Motor neuron (in vitro differentiated cells): ENCODE measurements around the gene C12orf75. TPM values are rescaled to one million over a fixed set of nuclear protein-coding genes. Genes with fewer than 3 reads are reported as not detected.
"Not testable (repeated sequence)": the region's sequence is repeated elsewhere in the genome, so short reads cannot be mapped to it uniquely, and the experiment has no call there.

ENCODE experiments used
- ATAC-seq, 8 experiments: fragments of 200-7000 bp; cut with Tn5 transposase; replicated peaks in 6 of 8; 2 replicates each; pipeline ENCODE4 v1.8.0; 2021; ENCODE audit warnings: mild to moderate bottlenecking in 8 of 8, moderate library complexity in 8 of 8
- H3K27ac ChIP-seq, 2 donors: fragments of 250-450 bp; sonication (Bioruptor Pico); 2 replicates each; pipeline ENCODE4 v1.9.0; 2021; ENCODE audit warnings: antibody characterized with exemption in 2 of 2, mild to moderate bottlenecking in 2 of 2, moderate library complexity in 1 of 2
- H3K4me1 ChIP-seq, 2 donors: fragments of 250-450 bp; sonication (Bioruptor Pico); replicated peaks in 1 of 2; 2 replicates each; pipeline ENCODE4 v1.6.1; 2021; ENCODE audit warnings: antibody characterized with exemption in 2 of 2, mild to moderate bottlenecking in 2 of 2, moderate library complexity in 1 of 2
- H3K4me3 ChIP-seq, 5 donors: fragments of 250-450 bp; sonication (Bioruptor Pico); 2 replicates each; pipeline ENCODE4 v1.9.0; 2021; ENCODE audit warnings: antibody characterized with exemption in 5 of 5, mild to moderate bottlenecking in 5 of 5, moderate library complexity in 4 of 5
- WGBS, 10 experiments: fragments of 450-650 bp; shearing (Covaris generic); methylation state at CpG; one replicate each; pipeline ENCODE4 v1.0.0; 2022; 5-methylcytosine and 5-hydroxymethylcytosine counted together
- in situ Hi-C, 9 experiments: fragments of 400-800 bp; cut with MboI; loops; one replicate each; pipeline ENCODE4 v1.15.0; 2021; ENCODE audit warnings: low sequenced_read_pairs in 9 of 9, low pct_unique_long_range_greater_than_20kb in 2 of 9; ENCODE audit not compliant: unreplicated experiment in 9 of 9
- total RNA-seq, 8 experiments: library from RNA; unstranded; fragments of 300-600 nt; gene quantifications; 2 replicates each; pipeline versions ENCODE4 v1.2.3 to v1.2.4, GENCODE V29; 2022

Gene C12orf75
- total RNA-seq, 8 experiments from 2014 or later: 5.1 to 55.8 (median 17.8) TPM

DNA sequence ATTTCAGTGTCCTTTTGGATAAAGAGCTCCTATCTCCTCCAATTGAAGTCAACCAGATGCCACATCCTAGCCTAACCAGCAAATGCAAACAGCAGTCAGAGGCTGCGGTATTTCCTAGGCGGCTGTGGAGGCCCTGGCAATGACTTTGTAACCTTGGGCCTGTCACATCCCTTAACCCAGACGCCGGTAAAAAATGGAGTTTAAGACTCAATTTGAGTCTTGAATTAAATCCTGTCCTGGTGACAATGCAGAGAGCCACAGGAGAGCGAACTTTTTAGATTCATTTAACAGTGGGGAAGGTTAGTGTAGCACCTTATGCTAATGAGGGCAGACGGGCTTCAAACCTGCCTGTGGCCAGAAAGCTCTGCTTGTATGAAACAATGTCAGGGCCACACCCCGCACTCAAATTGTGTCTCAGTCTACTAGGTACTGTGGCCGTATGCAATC, 1.3 kb downstream of the C12orf75 start:
- H3K4me3 ChIP-seq: peak overlapping the region; percentile 63 to 85 (median 81)
- peak in 1 of 8 experiments; percentile 8 for ATAC-seq
- in situ Hi-C loops: no loop called here
- WGBS, 10 experiments: 26 to 58% (median 41%) methylated on average over 3 to 7 of the region's 8 CpGs; no CpG with 5 or more reads in 1 of the 10 experiments
- no peak overlapping the region for H3K27ac ChIP-seq
- peaks cover 3 to 17% of the 10 kb centered on the region in 2 donors for H3K4me1 ChIP-seq

DNA sequence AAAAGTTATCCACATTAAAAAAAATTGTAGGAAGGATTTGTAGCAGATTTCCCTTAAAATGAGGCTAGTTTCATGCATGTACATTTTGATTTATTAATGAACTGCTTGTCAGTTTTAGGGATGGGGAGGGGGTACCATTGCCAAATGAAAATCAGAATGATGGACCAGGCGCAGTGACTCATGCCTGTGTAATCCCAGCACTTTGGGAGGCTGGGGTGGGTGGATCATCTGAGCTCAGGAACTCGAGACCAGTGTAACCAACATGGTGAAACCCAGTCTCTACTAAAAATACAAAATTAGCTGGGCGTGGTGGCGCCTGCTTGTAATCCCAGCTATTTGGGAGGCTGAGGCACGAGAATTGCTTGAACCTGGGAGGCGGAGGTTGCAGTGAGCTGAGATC, 1.8 kb downstream of the C12orf75 start:
- peaks cover 3 to 17% of the 10 kb centered on the region in 2 donors for H3K4me1 ChIP-seq
- H3K4me3 ChIP-seq, H3K27ac ChIP-seq, in situ Hi-C loops: not testable (repeated sequence)
- peak in 1 of 8 experiments; percentile 3 for ATAC-seq
- 53 to 100% (median 97%) methylated on average over 1 to 6 of the region's 6 CpGs for WGBS, 10 experiments

DNA sequence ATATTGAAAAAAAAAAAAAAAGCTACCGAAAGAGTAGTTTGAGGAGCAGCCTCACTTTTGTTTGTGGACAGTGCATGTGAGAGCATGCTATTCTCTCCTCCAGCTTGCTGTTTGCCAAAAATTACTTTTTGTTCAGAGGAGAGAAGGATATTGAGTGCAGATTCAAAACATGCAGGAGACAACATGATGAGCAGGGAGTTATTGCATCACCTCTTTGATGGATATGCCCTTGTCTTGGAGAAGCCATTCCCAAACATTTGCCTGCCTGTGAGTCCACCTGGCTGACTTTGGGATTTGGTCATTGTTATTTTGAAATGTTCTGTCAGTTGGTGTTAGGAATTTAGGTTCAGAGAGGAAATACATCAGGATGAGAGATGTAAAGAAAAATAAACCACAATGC, 2.4 kb downstream of the C12orf75 start:
- 50 to 100% (median 97%) methylated on average over 1 of the region's 1 CpG; no CpG with 5 or more reads in 2 of the 10 experiments for WGBS, 10 experiments
- no peak for ATAC-seq
- Histone ChIP-seq H3K4me3 (no peak overlapping the region), H3K4me1 (peaks cover 3 to 17% of the 10 kb centered on the region in 2 donors), H3K27ac (no peak overlapping the region)
- in situ Hi-C loops: no loop called here

DNA sequence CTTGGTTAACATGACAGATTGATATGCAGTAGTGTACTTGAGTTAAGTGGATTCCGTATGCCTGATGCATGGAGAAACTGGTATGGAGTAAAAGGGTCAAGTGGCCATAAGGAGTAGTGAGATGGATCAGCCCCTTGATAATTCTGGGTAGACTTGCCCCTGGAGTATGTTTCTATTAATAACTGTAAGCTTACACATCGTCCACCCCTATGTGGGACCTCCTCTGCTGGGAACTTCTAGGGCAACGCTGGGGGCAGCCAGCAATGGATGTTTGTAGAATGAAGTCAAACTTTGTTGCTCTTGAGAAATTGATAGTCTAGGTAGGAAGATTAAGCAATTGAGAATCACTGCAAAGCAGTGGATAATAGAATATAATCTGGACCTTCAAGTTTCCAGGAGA, 3.5 kb downstream of the C12orf75 start:
- Histone ChIP-seq H3K27ac (no peak overlapping the region), H3K4me1 (peaks cover 3 to 17% of the 10 kb centered on the region in 2 donors), H3K4me3 (no peak overlapping the region)
- in situ Hi-C loops: no loop called here
- ATAC-seq: no peak
- 8 to 90% (median 50%) methylated on average over 1 to 3 of the region's 3 CpGs; no CpG with 5 or more reads in 3 of the 10 experiments for WGBS, 10 experiments

DNA sequence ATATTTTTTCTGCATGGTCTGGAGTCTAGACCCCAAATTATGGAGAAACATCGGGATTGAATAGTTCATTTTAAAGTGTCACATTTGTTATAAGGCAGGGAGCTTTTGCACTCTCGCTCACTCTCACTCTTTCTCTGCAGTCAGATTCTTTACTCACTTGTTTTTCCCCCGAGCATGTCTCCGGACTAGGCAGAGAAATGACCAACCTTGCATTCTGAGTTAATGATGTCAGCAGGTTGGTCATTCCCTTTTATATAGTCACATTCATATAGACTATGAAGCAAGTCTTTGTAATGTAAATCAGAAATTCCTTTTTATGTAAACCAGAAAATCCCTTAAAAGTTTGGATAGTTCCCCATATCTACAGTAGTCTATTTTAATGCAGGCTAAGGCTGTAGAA, 4.1 kb downstream of the C12orf75 start:
- in situ Hi-C loops: no loop called here
- 0 to 89% (median 53%) methylated on average over 1 to 4 of the region's 4 CpGs; no CpG with 5 or more reads in 1 of the 10 experiments for WGBS, 10 experiments
- Histone ChIP-seq H3K27ac (no peak overlapping the region), H3K4me3 (no peak overlapping the region), H3K4me1 (peaks cover 3 to 17% of the 10 kb centered on the region in 2 donors)
- no peak for ATAC-seq

DNA sequence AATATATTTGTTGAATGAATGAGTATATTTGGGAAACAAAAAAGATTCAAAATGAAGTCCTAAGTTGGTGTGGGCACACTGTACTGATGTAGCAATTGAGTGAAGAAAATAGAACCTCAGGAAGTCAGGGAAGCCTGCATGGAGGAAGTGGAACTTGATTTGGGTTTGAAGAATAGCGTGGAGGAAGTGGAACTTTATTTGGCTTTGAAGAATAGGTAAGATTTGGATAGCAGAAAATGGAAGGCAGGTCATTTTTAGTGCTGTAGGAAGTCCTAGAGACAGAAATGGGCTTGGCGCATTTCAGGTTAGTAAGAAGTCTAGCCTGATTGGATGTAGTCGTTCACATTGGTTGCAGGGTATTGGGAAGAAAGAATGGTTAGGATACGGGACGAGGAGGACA, 5.4 kb downstream of the C12orf75 start:
- ATAC-seq: no peak
- no peak overlapping the region for H3K27ac ChIP-seq
- in situ Hi-C loops: no loop called here
- H3K4me1 ChIP-seq: peaks cover 3 to 17% of the 10 kb centered on the region in 2 donors
- H3K4me3 ChIP-seq: no peak overlapping the region
- 87 to 100% (median 92%) methylated on average over 1 to 5 of the region's 5 CpGs for WGBS, 10 experiments

DNA sequence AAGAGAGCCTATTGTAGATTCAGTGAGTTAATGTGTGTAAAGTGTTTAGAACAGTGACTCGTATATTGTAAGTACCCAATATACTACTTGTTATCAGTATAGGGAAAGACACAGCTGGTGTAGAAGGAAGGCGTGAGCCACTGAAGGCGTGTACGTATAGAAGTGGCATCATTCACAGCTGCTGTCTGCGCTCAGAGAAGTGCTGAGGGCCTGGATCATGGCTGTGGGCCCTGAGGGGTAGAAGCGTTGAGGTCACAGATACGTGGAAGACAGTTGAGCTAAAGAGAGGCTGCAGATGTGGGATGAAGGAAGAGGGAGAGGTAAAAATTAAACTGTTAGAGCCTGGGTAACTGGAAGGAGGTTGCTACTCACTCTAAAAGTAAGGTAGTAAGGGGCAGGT, 5.9 kb downstream of the C12orf75 start:
- Histone ChIP-seq H3K4me1 (peaks cover 2 to 17% of the 10 kb centered on the region in 2 donors), H3K4me3 (no peak overlapping the region), H3K27ac (no peak overlapping the region)
- WGBS, 10 experiments: 93 to 100% (median 100%) methylated on average over 1 to 7 of the region's 7 CpGs; no CpG with 5 or more reads in 3 of the 10 experiments
- no peak for ATAC-seq
- in situ Hi-C loops: no loop called here

DNA sequence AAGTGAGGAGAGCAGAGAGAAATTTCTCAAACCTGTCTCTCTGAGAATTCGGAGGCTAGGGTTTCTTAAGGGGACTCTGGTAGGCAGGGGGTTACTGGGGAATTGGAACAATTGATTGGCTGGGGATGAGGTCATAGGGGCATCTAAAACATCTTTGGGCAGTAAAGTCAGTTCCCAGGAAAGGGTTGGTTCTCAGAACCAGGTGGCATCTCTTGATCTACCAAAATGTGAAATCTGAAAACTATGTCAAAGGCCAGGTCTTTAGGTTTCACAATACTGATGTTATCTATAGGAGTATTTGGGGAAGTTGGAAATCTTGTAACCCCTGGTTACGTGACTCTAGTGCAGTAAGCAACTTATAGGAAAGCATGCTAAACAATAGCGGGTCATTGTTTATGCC, 6.9 kb downstream of the C12orf75 start:
- WGBS, 10 experiments: 58 to 100% (median 93%) methylated on average over 1 to 3 of the region's 3 CpGs; no CpG with 5 or more reads in 1 of the 10 experiments
- in situ Hi-C loops: no loop called here
- ATAC-seq: no peak
- Histone ChIP-seq H3K27ac (no peak overlapping the region), H3K4me3 (no peak overlapping the region), H3K4me1 (peaks cover 0 to 11% of the 10 kb centered on the region in 2 donors)

DNA sequence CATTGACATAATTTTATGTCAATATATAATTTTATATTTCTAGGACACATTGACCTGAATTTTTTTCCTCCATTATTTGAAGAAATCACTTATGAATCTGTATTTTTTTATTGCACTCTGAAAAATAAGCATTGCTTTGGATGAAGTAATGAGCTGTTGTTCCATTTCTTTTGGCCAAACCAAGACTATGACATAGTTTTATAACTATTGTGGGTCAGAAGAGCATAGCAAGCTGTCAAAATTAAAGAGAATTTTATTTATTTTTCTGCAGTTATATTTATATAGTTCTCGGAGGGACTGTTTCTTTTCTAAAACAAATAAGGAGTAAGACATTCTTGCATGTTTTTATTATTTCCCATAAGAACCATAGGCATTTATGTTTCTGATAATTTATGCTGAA, 8.5 kb downstream of the C12orf75 start:
- in situ Hi-C loops: no loop called here

DNA sequence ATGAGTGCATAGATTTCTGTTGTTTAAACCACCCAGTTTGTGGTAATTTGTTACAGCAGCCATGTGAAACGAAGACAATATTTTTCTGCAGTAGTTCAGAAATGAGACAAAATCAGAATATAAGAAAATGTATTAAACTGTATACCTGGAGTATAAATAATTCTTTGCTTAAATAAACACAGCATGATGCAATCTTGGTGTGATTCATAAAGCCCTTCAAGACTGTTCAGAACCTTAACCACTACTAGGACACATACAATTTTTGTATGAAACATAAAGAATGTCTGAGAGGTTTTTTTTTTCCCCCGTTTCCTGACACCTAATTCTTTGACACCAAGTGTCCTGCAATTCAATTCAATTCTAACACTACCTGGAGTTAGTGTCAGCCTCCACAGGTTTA, 10.5 kb downstream of the C12orf75 start:
- no peak overlapping the region for H3K27ac ChIP-seq
- 86 to 100% (median 90%) methylated on average over 1 to 2 of the region's 2 CpGs; no CpG with 5 or more reads in 2 of the 10 experiments for WGBS, 10 experiments
- H3K4me3 ChIP-seq: no peak overlapping the region
- ATAC-seq: no peak
- in situ Hi-C loops: no loop called here
- no peaks in the 10 kb centered on the region for H3K4me1 ChIP-seq

More for the DNA sequence above, 8.5 kb downstream of the C12orf75 start:
- ATAC-seq: no peak
- Histone ChIP-seq H3K4me3 (no peak overlapping the region), H3K4me1 (peaks cover 0 to 1% of the 10 kb centered on the region in 2 donors), H3K27ac (no peak overlapping the region)
- WGBS, 10 experiments: 10 to 100% (median 80%) methylated on average over 1 of the region's 1 CpG; no CpG with 5 or more reads in 1 of the 10 experiments

DNA sequence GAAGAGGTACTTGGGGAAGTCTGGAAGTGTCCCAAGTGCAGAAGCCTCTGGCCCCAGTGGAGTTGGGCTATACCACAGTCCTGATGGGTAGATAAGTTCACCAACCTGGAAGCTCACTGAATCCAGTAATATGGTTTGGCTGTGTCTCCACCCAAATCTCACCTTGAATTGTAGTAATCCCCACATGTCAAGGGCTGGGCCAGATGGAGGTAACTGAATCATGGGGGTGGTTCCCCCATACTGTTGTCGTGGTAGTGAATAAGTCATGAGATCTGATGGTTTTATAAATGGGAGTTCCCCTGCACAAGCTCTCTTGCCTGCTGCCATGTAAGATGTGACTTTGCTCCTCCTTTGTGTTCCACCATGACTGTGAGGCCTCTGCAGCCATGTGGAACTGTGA, 11.1 kb downstream of the C12orf75 start:
- in situ Hi-C loops, H3K4me3 ChIP-seq, ATAC-seq, H3K27ac ChIP-seq, H3K4me1 ChIP-seq: not testable (repeated sequence)
- 80 to 100% (median 89%) methylated on average over 1 of the region's 1 CpG; no CpG with 5 or more reads in 7 of the 10 experiments for WGBS, 10 experiments

DNA sequence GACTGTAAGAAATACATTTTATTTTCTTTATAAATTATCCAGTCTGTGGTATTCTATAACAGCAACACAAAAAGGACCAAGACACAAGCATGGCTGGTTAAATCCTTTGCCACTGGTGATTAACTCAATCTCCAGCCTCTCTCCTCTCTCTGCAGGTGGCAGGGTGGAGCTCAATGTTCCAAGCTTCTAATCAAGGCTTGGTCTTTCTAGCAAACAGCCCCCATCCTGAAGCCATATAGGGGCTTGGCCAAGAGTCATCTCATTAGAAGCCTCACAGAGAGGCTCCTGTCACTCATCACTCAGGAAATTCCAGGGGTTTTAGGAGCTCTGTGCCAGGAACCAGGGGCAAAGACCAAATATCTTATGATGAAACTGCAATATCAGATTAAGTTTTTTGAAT, 12.0 kb downstream of the C12orf75 start:
- H3K4me3 ChIP-seq: no peak overlapping the region
- in situ Hi-C loops: no loop called here
- H3K4me1 ChIP-seq: no peaks in the 10 kb centered on the region
- H3K27ac ChIP-seq: no peak overlapping the region
- ATAC-seq: no peak

DNA sequence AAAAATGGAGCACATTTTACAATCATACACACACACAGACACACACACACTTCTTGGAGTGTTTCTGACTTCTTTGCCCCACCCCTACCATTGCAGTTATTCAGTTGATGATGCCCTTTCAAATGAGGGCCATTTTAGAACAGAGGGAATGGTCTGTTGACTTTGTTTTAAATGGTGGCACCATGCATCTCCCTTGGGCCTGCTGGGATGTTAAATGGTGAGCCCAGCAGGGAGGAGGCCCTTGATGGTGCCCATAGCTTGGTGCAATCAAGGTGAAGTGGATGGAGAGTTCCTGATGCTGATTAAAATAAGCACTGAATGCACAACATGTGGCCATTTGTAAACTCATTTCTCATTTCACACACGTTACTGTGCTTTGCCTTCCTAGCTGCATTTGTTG, 13.3 kb downstream of the C12orf75 start:
- Histone ChIP-seq H3K27ac (no peak overlapping the region), H3K4me3 (no peak overlapping the region), H3K4me1 (peaks cover 2 to 4% of the 10 kb centered on the region in 2 donors)
- in situ Hi-C loops: no loop called here
- no CpG with 5 or more reads among the region's 1 CpG for WGBS, 10 experiments
- no peak for ATAC-seq

DNA sequence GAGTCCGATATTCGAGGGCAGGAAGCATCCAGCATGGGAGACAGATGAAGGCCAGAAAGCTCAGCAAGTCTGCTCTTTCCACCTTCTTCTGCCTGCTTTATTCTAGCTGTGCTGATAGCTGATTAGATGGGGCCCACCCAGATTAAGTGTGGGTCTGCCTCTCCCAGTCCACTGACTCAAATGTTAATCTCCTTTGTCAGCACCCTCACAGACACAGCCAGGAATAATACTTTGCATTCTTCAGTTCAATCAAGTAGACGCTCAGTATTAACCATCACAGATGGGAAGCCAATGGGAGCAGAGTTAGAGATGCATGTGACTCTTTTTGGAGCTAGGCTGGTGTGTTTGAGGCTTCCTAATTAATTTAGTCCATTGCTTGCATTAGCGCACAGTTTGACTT, 17.0 kb downstream of the C12orf75 start:
- Histone ChIP-seq H3K4me3 (no peak overlapping the region), H3K27ac (no peak overlapping the region), H3K4me1 (peaks cover 5 to 11% of the 10 kb centered on the region in 2 donors)
- WGBS, 10 experiments: 71 to 100% (median 80%) methylated on average over 1 to 4 of the region's 4 CpGs; no CpG with 5 or more reads in 3 of the 10 experiments
- in situ Hi-C loops: no loop called here
- ATAC-seq: peak in 2 of 8 experiments; percentile 42 to 56
